Effector memory CD8-positive, alpha-beta T cell (primary cell): ENCODE data around the gene MED13L.

Experiments used
- ATAC-seq: fragments of 150-1000 bp; cut with Tn5 transposase; replicated peaks from 2 replicates; pipeline ENCODE4 v1.10.0; 2021; ENCODE audit warnings: mild to moderate bottlenecking, moderate library complexity
- DNase-seq, 3 experiments: peaks; one replicate each; pipeline ENCODE4 v3.0.0; 2021
- H3K27ac Mint-ChIP-seq, 2 donors: one replicate each; pipeline ENCODE4 v1.8.0; 2022; ENCODE audit warnings: mild to moderate bottlenecking in 2 of 2, mixed read lengths in 2 of 2, moderate library complexity in 2 of 2
- H3K27me3 Mint-ChIP-seq, 2 donors: one replicate each; pipeline ENCODE4 v1.8.0; 2022; ENCODE audit warnings: mixed read lengths in 2 of 2
- H3K36me3 Mint-ChIP-seq: one replicate; pipeline ENCODE4 v1.8.0; 2022; ENCODE audit warnings: mild to moderate bottlenecking, moderate library complexity, mixed read lengths; ENCODE audit not compliant: insufficient read depth
- H3K4me1 Mint-ChIP-seq, 2 donors: one replicate each; pipeline ENCODE4 v1.8.0; 2022; ENCODE audit warnings: low read depth in 2 of 2, mixed read lengths in 2 of 2
- H3K4me3 Mint-ChIP-seq, 2 donors: one replicate each; pipeline ENCODE4 v1.8.0; 2022; ENCODE audit warnings: mild to moderate bottlenecking in 2 of 2, mixed read lengths in 2 of 2, moderate library complexity in 2 of 2
- H3K9me3 Mint-ChIP-seq, 2 donors: one replicate each; pipeline ENCODE4 v1.8.0; 2022; ENCODE audit warnings: mixed read lengths in 2 of 2

Gene MED13L

DNA sequence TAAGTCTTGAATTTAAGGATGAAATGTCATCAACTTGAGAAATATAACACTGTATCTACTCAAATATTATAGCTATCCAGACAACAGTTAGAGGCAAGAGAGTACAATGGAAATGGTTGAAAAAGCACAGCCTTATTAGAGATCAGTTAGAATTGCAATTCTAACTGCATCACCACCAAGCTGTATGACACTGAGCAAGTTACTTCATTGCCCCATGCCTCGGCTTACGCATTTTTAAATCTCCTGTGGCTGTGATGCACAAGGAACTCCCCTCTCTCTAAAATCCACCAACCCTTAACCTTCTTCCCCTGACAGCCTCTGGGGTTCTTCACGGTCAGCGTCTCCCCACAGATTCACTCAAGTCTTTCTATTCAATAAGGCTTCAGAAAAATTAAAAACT is 75.1 kb downstream of the MED13L start:
- Mint-ChIP-seq H3K4me3 (no peak overlapping the region), H3K27me3 (no peaks in the 10 kb centered on the region), H3K9me3 (no peaks in the 10 kb centered on the region), H3K36me3 (peaks cover 2% of the 10 kb centered on the region), H3K27ac (no peak overlapping the region), H3K4me1 (peaks cover 32 to 59% of the 10 kb centered on the region in 2 donors)
- no peak for DNase-seq
- no peak for ATAC-seq

DNA sequence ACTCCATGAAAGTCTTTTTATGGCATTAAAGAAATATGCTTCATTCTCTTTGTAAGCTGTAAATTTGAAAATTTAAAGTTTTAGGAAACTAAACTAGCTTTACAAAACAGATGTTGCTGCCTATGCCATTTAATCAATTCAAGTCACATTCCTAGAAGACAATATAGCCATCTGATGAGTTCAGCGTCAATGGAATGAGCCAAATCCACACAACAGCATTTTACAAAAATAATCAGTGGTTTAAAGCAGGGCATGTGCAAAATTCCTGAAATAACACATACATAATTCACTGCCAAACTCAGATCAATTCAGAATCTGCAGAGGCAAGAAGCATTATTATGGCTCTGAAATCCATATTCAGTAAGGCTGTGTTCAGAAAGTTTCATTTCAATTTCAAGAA is 75.6 kb downstream of the MED13L start:
- no peak for DNase-seq
- H3K27ac Mint-ChIP-seq = no peak overlapping the region
- peaks cover 30 to 58% of the 10 kb centered on the region in 2 donors for H3K4me1 Mint-ChIP-seq
- H3K27me3 Mint-ChIP-seq = no peaks in the 10 kb centered on the region
- peaks cover 2% of the 10 kb centered on the region for H3K36me3 Mint-ChIP-seq
- no peak for ATAC-seq
- no peak overlapping the region for H3K4me3 Mint-ChIP-seq
- no peaks in the 10 kb centered on the region for H3K9me3 Mint-ChIP-seq

DNA sequence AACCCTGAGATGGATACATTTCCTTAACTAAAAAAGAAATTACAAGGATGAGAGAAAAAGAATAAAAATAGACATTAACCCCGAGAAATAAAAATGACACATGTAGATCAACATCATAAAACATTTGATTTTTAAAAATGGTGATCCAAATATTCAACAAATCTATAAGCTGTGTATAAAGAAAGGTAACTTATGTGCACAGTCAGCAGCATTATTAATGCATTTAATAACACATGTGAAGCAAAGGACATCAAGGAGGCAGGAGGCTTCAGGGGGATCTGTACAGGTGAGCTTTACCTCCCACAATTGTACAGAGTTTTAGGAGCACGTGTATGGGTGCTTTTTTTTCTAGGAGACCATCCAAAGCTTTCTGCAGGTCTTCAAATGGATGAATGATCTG is 76.1 kb downstream of the MED13L start:
- H3K36me3 Mint-ChIP-seq = peaks cover 2% of the 10 kb centered on the region
- no peak for DNase-seq
- no peak overlapping the region for H3K4me3 Mint-ChIP-seq
- H3K27ac Mint-ChIP-seq = peak overlapping the region in 1 of 2 donors; percentile 30
- ATAC-seq = no peak
- H3K9me3 Mint-ChIP-seq = no peaks in the 10 kb centered on the region
- peaks cover 28 to 55% of the 10 kb centered on the region in 2 donors for H3K4me1 Mint-ChIP-seq
- H3K27me3 Mint-ChIP-seq = no peaks in the 10 kb centered on the region

DNA sequence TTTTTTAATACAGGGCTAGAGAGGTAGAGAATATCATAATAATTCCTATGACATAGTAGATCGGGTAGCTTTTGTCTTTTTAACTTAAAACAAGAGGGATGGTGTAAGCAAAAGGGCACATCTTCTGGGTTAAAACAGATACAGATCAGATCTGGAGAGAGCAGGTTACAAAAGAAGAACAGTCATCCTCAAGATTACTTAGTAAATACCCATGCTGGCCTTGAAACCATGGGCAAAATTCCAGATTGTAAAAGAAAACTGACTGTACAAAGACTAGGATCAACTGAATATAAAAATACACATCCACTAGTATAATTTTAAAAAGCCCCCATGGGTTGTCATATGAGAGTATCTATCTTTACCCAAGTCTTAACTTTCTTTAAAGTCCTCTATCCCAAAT is 76.7 kb downstream of the MED13L start:
- H3K27ac Mint-ChIP-seq = peak overlapping the region in 1 of 2 donors; percentile 30
- no peak overlapping the region for H3K4me3 Mint-ChIP-seq
- ATAC-seq = no peak
- DNase-seq = no peak
- no peaks in the 10 kb centered on the region for H3K27me3 Mint-ChIP-seq
- H3K36me3 Mint-ChIP-seq = peaks cover 2% of the 10 kb centered on the region
- peaks cover 26 to 55% of the 10 kb centered on the region in 2 donors for H3K4me1 Mint-ChIP-seq
- no peaks in the 10 kb centered on the region for H3K9me3 Mint-ChIP-seq

DNA sequence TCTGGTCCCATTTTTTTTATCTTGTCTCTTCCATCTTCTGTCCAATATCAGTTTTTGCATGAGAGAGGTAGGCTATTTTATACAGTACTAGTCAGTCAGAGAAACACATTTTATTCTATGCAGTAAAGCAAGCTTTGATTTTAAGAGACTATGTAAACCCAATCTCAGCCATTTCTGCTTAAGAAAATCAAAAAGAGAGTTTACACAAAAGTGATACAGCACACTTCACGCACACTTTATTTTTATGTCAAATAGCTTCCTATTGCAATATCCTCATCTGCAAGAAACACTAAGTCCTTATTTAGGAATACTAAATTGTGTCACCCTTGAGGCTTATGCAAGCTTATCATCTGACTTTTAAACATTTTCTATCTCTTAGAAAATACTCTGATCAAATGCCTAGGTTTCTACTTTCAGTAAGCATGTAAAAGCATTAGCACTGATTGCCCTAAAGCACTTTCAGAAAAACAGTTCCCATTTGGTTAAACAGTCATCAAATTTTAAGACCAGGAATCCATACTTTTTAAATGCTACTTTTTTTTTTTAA is 78.3 kb downstream of the MED13L start:
- no peak overlapping the region for H3K4me3 Mint-ChIP-seq
- DNase-seq (no peak), ATAC-seq (no peak)
- peaks cover 32 to 54% of the 10 kb centered on the region in 2 donors for H3K4me1 Mint-ChIP-seq
- peaks cover 2% of the 10 kb centered on the region for H3K36me3 Mint-ChIP-seq
- no peaks in the 10 kb centered on the region for H3K9me3 Mint-ChIP-seq
- H3K27me3 Mint-ChIP-seq = no peaks in the 10 kb centered on the region
- H3K27ac Mint-ChIP-seq = peak overlapping the region in 1 of 2 donors; percentile 7

DNA sequence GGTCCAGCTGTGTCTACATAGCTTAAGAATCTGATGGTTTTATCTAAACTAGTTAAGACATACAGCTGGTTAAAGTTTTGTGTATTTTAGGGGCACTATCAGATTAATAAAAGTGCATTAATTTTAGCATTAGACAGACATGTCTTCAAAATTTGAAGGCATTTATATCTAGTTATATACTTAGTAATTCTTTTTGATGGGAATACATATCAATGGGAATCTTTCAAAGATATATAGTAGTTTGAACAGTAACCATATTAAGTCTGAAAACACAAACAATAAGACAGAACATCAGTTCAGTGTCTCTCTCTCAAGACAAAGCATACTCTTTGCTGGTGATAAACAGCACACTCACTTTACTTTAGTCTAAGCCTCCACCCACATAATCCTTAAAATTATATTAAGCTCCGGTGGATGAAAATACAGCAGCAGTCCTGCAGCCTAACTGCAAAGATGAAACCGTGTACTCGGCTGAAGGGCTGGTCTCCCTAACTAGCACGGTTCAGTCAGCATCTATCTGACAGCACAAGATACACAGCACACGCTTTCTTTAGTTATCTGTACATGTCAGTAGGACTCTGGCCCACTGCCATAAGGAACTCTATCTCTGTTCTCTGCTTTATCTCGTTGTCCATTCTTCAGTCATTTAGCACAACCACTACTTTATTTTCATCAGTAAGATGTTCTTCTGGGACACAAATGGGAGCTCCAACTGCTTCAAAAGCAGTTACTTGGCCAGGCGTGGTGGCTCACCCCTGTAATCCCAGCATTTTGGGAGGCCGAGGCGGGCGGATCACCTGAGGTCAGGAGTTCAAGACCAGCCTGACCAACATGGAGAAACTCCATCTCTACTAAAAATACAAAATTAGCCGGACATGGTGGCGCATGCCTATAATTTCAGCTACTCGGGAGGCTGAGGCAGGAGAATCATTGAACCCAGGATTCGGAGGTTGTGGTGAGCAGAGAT is 80.5 kb downstream of the MED13L start:
- Mint-ChIP-seq H3K36me3 (peaks cover 2% of the 10 kb centered on the region), H3K4me1 (peaks cover 35 to 60% of the 10 kb centered on the region in 2 donors), H3K4me3 (no peak overlapping the region), H3K9me3 (no peaks in the 10 kb centered on the region), H3K27ac (peak overlapping the region in 1 of 2 donors; percentile 64), H3K27me3 (no peaks in the 10 kb centered on the region)
- no peak for ATAC-seq
- DNase-seq = no peak

DNA sequence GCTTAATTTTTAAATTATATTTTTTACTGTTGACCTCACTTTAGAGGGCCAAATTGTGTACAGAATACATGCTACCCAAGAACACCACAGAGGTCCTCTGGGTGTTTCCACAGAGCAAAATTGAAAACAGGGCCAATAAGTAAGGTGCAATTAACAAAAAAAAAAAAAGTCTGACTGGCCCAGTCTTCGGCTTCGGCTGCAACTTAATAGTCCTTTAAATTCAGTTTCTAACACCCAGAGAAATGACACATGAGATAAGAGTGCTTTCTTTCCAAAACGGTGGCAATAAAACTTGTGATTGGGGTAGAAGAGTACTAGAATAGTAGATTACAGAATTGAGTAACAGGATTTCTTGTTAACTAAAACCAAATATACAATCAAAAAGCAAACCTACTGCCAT is 81.3 kb downstream of the MED13L start:
- peaks cover 35 to 58% of the 10 kb centered on the region in 2 donors for H3K4me1 Mint-ChIP-seq
- H3K4me3 Mint-ChIP-seq = no peak overlapping the region
- H3K36me3 Mint-ChIP-seq = peaks cover 2% of the 10 kb centered on the region
- no peaks in the 10 kb centered on the region for H3K9me3 Mint-ChIP-seq
- no peak for DNase-seq
- H3K27ac Mint-ChIP-seq = peak overlapping the region in 1 of 2 donors; percentile 64
- no peak for ATAC-seq
- no peaks in the 10 kb centered on the region for H3K27me3 Mint-ChIP-seq

DNA sequence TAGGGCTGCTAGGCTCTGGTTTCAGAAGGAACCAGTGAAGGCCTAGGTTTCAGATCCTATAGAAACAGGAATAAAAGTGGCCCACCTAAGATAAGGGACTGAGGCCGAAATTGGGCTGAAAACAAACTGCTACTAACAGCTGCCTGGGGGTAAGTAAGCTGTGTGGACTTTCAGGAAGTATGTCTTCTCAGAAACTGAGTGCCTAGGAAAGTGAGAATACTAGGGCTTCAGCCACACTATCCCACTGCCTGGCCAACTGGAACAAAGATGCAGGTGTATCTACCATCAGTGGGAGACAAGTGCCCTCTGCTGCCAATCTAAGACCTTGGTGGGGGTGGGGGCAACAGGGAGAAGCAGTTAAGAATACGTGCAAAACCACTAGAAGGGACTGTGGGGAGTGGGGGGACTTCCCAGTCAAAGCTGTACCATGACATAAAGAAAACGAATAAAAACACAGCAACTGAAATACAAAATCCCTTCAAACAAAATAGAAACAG is 82.5 kb downstream of the MED13L start:
- ATAC-seq (peak; percentile 91), DNase-seq (peak; percentile 2 to 18 (median 7))
- Mint-ChIP-seq H3K4me3 (peak overlapping the region; percentile 4 to 12), H3K4me1 (peaks cover 32 to 46% of the 10 kb centered on the region in 2 donors), H3K27me3 (no peaks in the 10 kb centered on the region), H3K27ac (peak overlapping the region in 1 of 2 donors; percentile 64), H3K9me3 (no peaks in the 10 kb centered on the region), H3K36me3 (peaks cover 4% of the 10 kb centered on the region)

DNA sequence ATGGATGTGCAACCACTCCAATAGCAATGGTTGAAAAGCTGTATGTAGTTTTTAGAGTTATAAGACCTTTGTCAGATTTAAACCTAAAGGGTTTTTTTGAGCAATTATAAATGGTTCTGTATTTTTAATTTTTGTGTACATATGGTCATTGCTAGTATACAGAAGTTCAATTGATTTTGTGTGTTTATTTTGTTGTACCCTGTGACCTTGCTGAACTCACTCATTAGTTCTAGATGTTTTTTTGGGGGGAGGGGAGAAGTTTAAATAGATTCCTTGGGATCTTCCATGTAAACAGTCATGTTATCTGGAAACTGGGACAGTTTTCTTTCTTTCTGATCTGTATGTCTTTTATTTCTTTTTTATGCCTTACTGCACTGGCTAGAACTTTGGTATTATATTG is 87.8 kb downstream of the MED13L start:
- Mint-ChIP-seq H3K27ac (peak overlapping the region in 1 of 2 donors; percentile 36), H3K36me3 (peaks cover 4% of the 10 kb centered on the region), H3K9me3 (no peaks in the 10 kb centered on the region), H3K27me3 (no peaks in the 10 kb centered on the region), H3K4me3 (no peak overlapping the region), H3K4me1 (peaks cover 36 to 54% of the 10 kb centered on the region in 2 donors)
- ATAC-seq (no peak), DNase-seq (no peak)

DNA sequence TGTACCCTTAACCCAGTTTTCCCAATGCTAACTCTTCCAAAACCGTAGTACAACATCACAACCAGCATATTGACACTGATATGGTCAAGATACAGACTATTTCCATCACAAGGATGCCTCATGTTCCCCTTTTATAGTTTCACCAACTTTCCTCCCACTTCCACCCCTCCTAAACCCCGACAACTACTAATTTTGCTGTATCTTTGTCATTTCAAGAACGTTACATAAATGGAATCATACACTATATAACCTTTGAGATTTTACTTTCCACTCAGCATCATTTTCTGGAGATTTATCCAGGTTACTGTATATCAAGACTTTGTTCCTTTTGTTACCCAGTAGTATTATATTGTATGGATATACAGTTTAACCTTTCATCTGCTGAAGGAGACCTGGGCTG is 88.9 kb downstream of the MED13L start:
- DNase-seq (no peak), ATAC-seq (no peak)
- peaks cover 4% of the 10 kb centered on the region for H3K36me3 Mint-ChIP-seq
- H3K27me3 Mint-ChIP-seq = no peaks in the 10 kb centered on the region
- no peak overlapping the region for H3K27ac Mint-ChIP-seq
- H3K4me1 Mint-ChIP-seq = peaks cover 34 to 48% of the 10 kb centered on the region in 2 donors
- no peak overlapping the region for H3K4me3 Mint-ChIP-seq
- H3K9me3 Mint-ChIP-seq = no peaks in the 10 kb centered on the region

DNA sequence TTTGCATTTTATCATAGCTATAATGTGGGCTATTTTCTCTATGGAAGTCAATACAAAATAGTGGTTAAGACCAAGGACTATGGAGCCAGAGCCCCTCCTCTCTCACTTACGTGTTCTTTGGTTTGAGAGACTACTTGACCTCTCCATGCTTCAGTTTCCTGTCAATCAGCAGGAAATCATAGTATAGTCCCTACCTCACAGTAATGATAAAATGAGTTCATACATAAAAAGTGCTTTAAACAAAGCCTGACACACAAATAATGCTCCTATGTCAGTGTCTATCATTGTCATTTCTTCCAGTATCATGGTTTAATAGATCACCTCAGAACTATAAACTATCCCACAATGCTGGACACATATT is 90.4 kb downstream of the MED13L start:
- H3K36me3 Mint-ChIP-seq = peaks cover 4% of the 10 kb centered on the region
- no peak overlapping the region for H3K4me3 Mint-ChIP-seq
- ATAC-seq (peak; percentile 36), DNase-seq (no peak)
- H3K9me3 Mint-ChIP-seq = no peaks in the 10 kb centered on the region
- peak overlapping the region in 1 of 2 donors; percentile 32 for H3K27ac Mint-ChIP-seq
- H3K4me1 Mint-ChIP-seq = peaks cover 37 to 45% of the 10 kb centered on the region in 2 donors
- H3K27me3 Mint-ChIP-seq = no peaks in the 10 kb centered on the region

DNA sequence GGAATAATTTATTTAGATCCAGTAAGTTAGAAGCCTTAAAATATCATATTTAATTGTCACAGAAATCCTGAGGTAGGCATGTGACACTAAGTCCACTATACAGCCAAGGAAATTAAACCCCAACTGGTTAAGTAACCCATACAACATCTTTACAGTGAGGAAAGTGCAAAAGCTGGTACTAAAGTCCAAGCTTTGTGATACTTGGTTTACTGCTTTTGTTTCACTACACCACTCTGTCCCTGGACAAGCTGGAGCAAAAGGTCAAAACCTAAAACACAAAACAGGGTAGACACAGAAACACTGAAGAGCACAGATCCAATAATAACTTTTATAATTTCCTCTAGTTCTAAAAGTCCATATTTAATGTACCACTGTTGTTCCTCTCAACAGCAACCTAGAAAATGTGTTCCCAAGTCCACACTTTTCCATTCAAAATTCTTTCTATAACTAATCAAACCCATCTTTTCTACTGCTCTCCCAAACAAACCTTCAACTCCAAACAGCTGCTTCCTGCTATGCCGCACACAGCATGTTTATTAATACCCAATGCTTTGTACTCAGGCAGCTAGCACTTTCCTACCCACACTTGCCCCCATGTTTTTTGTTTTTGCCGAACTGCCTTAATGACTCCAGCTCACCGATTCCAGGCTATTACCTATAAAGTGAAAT is 90.9 kb downstream of the MED13L start:
- no peak for ATAC-seq
- no peak for DNase-seq
- Mint-ChIP-seq H3K9me3 (no peaks in the 10 kb centered on the region), H3K27ac (peak overlapping the region in 1 of 2 donors; percentile 32), H3K27me3 (no peaks in the 10 kb centered on the region), H3K4me1 (peaks cover 40 to 49% of the 10 kb centered on the region in 2 donors), H3K4me3 (no peak overlapping the region), H3K36me3 (peaks cover 4% of the 10 kb centered on the region)

DNA sequence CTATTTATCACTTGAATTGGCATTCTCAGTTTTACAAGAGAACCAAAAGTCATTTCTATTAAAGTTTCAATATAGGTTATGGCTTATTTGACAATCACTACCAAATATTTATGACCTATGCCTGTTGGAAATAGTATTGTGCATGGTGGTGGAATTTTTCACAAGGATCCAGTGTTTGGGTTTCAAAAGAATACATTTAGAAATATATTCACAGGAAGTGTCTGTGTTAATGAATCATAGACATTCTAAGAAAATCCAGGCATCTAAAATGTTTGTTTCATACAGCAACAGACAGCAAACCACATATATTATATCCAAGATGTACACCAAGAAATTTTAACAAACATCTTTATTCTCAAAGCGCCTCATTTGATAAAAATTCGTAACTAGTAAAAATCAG is 92.7 kb downstream of the MED13L start:
- Mint-ChIP-seq H3K36me3 (no peaks in the 10 kb centered on the region), H3K9me3 (no peaks in the 10 kb centered on the region), H3K4me3 (no peak overlapping the region), H3K27ac (no peak overlapping the region), H3K27me3 (no peaks in the 10 kb centered on the region), H3K4me1 (peaks cover 38 to 59% of the 10 kb centered on the region in 2 donors)
- ATAC-seq (no peak), DNase-seq (no peak)
